Inferior parietal cortex (tissue), 1 donor: ENCODE measurements around the gene HDAC11.
A peak's percentile ranks its signal among the peaks of the same experiment; 100 is the strongest.

Source experiments
- DNase-seq: peaks from one replicate; pipeline ENCODE4 v3.0.0-alpha.2; 2016; ENCODE audit errors: extremely low spot score

HDAC11 gene

DNA sequence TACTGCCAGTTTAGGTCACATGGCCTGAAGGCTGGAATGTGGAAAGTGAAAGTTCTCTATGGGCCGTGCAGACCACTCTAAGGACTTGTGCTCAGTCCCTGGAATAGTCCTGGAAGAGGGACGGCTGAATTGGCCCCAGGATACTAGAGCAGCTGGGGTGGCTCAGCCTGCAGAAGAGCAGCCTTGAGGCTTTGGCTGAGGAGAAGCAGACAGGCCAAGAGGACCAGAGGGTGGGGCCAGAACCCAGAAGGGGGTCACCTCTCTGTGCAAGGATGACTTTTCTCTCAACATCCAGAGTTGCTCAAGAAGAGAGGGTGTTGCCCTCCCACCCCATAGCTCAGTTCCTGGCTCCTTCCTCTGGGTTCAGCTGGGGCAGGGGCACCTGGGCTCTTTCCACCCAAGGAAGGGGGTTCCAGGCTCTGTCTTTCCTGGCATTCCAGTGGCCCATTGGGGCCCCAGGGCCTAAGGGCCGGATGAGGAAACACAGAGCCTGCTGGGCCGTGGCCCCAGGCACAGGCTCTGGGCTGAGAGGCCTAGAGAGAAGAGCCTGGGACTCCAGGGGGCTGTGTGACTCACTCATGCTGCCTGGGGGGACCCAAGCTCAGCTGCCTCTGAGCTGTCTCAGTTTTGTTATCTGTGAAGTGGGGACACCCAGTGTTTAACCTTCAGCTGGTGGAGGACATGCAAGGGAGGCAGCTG, 60.3 kb downstream of the HDAC11 start:
- DNase-seq = no peak

DNA sequence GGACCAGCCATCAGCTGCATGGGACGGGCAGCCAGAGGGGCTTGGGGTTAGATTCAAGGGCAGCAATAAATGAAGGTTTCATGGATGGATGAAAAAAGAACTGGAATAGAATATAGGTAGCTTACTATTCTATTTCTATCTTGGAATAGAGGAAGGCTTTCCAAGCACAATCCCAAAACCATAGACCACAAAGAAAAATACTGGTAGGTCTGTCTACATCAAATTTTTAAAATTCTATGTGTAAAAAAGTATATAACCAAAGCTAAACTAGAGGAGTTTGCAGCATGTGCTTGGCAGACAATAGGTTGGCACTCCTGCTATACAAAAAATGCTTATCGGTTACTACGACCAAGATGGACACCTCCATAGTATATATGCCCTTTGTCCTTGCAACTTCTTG, 61.6 kb downstream of the HDAC11 start:
- no peak for DNase-seq

DNA sequence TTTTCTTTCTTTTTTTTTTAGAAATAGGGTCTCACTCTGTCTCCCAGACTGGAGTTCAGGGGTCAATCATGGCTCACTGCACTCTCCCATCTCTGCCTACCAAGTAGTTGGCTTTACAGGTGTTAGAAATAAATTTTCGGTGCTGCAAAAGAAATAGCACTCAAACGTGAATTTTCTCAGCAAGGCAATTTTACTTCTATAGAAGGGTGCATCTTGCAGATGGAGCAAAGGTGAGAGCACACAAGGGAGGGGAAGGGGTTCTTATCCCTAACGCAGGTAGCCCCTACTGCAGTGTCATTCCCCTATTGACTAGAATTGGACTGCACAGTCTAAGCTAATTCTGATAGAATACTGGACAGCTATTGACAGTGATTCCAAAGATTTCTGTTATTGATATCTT, 62.0 kb downstream of the HDAC11 start:
- no peak for DNase-seq

DNA sequence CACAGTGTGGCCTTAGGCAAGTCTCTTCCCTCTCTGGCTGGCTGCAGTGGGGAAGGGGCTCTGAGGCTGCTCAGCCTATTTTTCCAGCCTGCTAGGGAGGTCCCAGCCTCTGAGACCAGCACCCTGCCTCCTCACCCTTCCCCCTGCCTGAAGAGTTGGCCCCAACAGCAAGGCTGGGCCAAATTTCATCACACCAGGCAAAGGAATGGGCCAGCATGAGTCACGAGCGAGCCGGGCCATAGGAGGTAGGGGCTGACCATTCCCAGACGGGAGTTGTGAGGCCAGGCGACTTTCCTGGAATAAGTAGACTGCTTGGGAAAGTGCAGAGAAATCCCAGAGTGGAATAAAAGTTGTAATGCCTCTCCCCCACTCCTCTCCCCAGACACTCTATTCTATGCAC, 63.1 kb downstream of the HDAC11 start:
- no peak for DNase-seq

DNA sequence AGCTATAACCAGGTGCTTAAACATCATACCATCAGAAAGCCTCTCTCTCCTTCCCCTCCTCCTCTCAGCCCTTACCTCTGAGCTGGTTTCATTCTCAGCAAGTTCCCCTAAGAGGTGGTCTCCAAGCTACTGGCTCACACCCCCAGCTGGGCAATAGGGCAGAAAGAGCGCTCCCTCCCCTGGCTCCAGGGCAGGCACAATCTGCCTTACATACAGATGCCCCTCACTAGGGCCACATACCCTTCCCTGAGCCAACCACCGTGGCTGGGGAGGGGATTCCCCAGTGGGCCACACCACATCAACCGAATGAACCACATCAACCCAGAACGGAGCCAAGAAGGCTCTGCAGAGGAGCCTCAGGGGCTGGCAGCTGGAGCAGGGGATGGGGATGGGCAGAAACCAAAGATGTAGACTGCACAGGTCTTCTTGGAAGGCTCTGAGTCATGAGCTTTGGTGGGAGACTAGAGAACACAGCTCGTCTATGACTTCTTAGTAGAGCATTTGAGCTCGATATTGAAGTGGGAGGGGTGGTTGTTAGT, 64.3 kb downstream of the HDAC11 start:
- DNase-seq = no peak

DNA sequence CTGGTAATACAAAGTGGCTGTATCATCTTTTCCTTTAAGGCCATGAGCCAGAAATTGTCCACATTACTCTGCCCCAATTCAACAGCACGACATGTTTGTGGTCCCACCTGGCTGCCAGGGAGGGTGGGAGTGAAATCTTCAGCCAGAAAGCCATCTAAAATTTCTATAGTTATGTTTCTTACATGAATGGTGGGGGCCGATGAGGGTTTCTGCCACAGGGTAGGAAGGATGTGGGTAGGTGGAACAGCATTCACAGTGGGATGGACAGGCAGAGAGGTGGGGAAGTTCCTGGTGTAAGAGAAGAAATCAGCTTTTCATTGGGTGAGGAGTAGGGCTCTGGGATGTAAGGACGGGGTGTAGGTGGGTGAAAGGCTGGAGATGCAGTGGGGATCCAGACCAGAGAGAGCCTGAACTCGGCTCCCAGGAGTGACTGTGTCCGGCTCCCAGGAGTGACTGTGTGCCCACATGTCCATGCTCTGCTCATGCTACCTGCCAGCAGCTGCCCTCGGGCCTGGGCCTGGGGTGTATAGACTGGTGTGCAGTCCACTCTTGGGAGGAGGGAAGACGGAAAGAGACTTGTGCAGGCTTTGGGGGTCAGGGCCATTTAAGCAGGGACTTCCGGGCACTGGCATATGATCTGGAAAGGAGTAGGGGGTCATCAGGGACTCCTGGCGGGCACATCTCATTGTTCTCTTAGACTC, 65.0 kb downstream of the HDAC11 start:
- DNase-seq = no peak

DNA sequence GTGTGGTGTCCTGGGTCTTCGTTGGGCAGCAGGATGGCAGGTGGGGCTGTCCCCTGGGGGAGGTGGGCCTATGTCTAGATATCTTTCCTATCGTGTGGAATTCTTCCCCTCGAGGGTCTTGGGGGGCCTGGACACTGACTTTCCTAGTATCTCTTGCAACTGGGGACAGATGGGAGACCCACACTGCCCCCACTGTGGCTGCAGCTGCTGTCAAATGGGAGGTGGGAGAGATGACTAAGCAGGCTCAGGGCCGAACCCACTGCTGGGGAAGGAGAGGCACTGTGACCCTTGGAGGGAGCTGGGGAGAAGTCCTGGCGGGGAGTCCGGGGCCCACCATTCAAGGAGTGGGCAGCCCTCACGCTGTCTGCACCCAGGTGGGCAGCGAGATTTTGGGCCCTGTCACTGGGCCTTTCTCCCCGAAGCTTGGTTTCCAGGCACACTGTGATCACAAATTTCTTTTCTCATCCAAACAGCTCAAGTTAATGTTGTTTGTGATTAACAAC, 65.9 kb downstream of the HDAC11 start:
- DNase-seq = no peak

DNA sequence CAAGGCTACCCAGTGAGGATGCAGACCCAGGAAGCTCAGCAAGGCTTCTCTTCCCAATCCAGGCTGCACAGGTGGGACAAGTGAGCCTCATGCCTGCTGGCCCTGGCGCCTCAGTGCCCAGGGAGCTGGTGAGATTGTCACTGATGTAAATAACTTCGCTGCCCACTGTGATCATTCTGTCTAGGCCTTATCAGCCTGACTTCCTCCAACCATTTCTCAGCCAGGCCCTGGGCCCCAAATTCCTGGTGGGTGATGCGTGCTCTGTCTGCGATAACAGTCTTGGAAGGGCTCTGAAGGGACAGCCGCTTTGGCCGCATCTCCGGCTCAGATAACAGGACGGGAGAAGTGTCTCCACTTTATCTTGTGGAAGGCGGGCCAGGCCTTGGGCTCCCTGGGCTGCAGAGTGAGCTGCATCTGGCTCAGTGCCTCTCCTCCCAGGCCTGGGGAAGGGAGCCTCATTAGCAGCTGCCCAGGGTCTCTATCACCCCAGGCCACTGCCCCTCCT, 66.6 kb downstream of the HDAC11 start:
- DNase-seq = peak; percentile 18

DNA sequence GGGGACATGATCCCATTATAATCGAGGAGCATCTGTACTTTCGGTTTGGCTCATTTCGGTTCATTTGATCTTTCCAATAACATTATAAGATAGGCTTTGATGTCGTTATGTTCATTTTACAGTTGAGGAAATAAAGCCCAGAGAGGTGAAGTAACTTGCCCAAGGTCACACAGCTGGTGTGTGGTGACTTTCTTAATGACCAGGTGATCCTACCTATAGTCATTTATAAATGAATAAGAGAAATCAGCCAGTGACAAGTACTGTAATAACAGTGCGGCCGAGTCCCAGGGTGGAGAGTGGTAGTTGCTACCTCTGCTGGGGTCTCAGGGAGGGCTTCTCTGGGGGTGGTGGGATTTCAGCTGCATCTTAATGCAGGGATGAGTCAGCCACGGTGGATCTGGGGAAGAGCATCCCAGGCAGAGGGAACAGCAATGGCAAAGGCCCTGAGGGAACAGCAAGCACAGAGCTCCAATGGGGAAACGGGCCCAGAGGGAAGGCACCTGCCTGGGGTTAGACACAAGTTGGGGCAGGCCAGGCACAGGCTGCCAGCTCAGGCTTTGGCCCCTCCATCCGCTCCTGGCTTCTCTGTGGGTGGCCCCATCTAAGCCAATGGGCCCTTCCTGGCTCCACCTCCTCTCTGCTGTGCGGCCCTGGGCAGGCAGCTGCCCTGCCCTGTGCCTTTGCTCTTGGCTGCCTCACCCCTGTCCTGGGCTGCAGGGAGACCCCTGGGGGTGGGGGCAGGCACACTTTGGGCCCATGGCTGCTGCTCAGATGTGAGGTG, 67.7 kb downstream of the HDAC11 start:
- DNase-seq = no peak

DNA sequence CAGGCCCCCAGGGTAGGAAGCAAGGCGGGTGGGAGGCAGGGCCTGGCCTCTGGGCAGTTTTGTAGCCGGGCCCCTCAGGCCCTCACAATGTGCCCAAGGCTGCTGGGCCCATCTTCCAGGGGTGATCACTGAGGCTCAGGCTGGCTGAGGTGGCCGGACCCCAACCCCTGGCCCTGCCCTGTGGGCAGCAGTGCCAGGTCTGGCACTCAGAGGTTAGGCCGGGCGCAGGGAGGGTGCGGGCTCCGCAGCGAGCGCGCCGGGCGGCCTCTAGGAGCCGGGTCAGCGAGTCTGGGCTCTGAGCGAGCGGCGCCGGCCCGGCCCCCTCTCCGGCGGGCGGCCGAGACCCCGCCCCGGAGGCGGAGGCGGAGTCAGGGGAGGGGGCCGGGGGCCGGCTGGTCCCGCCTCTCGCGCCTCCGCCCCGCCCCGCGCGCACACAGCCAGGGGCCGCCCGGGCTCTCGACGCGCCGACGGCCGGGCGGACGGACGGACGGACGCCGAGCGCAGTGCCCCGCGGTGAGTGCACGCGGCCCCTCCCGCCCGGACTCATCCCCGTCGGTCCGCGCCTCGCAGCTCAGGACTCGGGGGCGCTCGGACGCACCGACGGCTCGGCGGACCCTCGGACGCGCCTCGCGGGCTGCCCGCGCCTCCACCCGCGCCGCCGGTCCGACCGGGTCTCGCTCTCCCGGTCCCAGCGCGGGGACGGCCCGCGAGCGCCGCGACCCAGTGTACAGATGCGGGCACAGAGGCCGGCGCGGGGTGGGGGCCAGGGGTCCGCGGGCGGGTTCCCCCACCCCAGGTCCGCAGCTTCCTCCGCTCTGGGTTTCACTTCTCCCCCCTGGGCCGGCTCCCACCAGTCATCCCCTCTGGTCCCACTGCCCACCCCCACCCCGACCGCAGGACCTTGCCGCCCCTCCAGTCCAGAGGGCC, 68.9 kb downstream of the HDAC11 start, which contains the start of gene FBLN2:
FBLN2 (plus strand) TSS at position 430 of the 927 bp plus-strand sequence. CDS start 21,231 bp downstream, outside the sequence.
- DNase-seq = no peak

DNA sequence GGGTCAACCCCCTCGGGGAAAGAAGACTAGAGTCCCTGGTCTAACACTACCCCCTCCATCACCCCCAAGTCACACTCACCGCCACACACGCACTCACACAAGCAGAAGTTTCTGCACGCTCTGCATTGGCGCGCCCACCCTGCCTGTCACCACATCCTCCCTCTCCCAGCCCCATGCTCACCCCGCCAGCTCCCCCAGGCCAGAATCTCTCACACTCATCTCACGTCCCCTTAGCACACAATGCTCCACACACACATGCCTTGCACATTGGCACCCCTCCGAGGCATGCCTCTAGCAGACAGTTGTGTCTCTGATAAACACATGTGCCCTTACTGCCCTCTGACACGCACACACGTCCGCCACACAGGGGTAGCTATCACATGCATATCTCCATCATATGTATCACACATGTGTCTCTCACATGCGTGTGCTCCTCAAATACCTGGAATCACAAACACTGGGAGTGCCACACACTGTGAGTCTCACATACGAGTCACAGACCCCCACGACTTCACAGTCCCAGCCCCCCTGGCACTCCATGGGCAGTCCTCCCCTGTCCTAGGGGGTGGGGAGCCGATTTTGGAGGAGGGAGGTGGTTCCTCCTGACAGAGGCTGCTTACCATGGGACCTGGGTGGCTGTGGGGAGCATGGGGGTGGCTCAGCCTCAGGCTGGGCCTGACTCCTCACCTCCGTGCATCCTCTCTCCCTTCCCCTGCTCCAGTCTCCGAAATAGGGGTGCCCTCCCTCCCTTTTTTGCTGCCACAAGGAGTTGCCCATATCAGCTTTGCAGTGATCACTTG, 69.7 kb downstream of the HDAC11 start:
- DNase-seq = no peak

DNA sequence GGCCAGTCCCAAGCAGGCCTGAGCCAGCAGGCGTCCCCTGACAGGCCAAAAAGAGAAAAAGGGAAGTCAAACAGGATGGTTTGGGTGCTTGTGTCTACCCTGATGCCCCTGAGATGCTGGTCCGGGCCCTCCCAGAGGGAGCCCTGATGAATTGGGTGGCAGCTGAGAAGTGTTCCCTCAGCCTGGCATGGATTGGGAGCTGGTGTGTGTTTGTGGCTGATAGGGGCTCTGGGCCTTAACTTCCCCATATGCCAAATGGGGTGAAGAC, 70.3 kb downstream of the HDAC11 start:
- DNase-seq = no peak

DNA sequence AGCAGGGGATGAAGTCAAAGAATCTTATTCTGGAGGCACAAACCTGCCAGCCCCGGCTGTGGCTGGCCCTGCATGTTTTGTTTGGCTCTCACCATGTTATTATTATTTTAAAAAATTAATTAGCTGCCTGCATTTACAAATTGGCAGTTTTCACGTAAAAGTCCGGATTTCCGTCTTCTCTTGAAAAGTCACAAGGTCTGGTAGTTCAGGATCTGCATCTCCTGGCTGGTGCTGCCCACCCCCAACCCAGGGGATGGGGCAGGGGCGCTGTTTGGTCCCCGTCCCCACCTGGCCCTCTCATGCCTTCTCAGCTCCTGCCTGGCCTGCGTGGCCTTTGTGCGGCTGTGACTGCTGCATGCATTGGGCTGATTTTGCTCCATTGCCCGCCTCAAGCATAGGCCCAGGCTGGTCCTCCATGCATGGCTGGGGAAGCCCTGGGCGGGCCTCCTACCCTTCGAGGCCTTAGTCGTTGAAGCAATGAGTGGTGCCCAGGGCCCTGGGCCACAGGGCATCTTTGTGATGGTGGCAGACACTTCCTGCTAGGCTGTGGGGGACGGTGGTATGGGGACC, 70.8 kb downstream of the HDAC11 start:
- no peak for DNase-seq

DNA sequence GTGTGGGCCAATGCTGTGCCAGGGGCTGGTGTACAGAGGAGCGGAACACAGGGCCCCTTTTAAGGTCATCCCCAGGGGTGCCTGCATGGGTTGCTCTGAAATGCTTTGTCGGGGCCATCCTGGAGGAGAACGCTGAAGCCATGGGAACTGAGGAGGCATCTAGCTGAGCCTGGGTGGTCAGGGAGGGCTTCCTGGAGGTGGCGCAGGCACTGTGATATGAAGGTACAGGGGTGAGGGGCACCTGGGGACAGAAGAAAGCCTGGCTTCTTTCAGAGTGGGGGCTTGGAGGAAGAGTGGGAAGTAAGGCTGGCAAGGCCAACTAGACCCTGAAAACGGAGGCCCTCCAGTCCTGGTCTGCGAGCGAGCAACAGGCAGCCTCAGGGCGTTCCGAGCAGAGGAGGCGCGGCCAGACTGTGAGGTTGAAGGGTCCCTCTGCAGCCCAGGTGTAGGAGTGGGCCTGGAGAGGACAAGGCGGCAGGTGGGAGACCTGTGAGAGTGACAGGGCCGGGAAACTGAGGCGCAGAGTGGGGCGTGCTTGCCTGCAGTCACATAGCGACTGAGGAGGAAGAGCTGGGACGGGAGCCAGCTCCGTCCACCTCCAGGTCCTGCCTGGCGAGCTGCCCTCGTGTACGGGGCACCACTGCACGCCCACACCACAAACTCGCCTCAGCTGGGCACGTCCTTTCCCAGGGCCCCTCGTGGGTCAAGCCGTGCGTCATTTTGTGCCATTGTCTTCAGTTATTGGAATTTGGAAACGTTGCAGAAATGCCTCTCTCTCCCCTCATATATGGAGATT, 72.9 kb downstream of the HDAC11 start:
- DNase-seq = no peak

DNA sequence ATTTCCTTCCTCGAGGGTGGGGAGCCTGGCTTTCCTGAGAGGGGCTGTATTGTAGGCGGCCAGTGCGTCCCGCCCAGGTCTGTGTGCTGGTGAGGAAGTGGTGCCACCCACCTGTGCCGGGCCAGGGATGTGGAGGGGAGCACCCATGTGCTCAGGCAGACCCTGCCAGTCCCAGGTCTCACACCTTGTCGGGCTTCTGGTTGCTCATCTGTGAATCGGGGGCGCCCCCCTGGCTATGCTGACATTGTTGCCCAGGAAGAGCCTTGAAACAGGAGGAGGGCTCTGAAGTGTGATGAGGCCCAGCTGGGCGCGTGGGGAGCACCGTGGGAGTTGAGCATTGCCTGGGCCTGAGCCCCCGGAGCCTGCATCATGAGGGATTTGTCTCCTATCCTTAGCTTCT, 73.6 kb downstream of the HDAC11 start:
- DNase-seq = no peak

DNA sequence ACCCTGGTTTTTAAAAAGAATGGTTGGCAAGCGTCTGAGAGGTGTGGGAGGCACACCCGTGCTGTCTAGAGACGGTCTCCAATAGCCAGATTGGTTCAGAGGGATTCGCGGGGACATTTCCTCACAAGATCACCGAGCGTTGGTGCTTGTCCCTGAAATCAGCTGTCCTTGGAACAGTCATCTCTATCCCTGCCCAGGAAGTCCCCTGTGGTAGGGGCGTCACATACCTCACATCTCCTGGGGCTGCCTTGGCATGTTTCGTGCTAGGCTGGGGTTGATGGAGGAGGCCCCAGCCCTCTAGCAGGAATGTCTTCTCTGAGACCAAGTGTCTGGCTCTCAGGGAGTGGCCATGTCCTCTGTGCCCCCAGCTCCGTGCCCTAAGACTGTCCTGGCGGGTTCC, 75.6 kb downstream of the HDAC11 start:
- no peak for DNase-seq
